GM12878 (cell line): Measurements from ENCODE around the gene LAMA5.

Source experiments
- CTCF ChIP-seq, 3 experiments: IDR thresholded peaks in 2 of 3; conservative IDR thresholded peaks in 1 of 3; 2 replicates each; pipeline ENCODE4 v1.5.1; 2011; ENCODE audit warnings: low read depth in 3 of 3, low read length in 3 of 3, mild to moderate bottlenecking in 3 of 3, control low read depth in 2 of 3, moderate library complexity in 2 of 3, inconsistent platforms in 1 of 3, mixed read lengths in 1 of 3; ENCODE audit not compliant: control insufficient read depth in 2 of 3, insufficient read depth in 1 of 3; ENCODE audit errors: extremely low read depth in 1 of 3
- JUND ChIP-seq: IDR thresholded peaks from 2 replicates; pipeline ENCODE4 v1.6.1; 2012; ENCODE audit warnings: low read depth, mild to moderate bottlenecking, low read length, improper control_type of control experiment, moderate library complexity
- MAX ChIP-seq: IDR thresholded peaks from 2 replicates; pipeline ENCODE4 v1.6.1; 2012; ENCODE audit warnings: low read depth, low read length, improper control_type of control experiment
- NFYB ChIP-seq: IDR thresholded peaks from 2 replicates; pipeline ENCODE4 v1.6.1; 2011; ENCODE audit warnings: low read depth, mild to moderate bottlenecking, low read length, improper control_type of control experiment, moderate library complexity; ENCODE audit not compliant: insufficient read depth
- RCOR1 ChIP-seq: conservative IDR thresholded peaks from 2 replicates; pipeline ENCODE4 v1.6.1; 2012; ENCODE audit warnings: low read depth, low read length, improper control_type of control experiment
- SIN3A ChIP-seq: IDR thresholded peaks from 2 replicates; pipeline ENCODE4 v1.6.1; 2012; ENCODE audit warnings: low read depth, low read length, improper control_type of control experiment
- SMAD5 ChIP-seq: IDR thresholded peaks from 2 replicates; pipeline ENCODE4 v1.6.1; 2016; ENCODE audit warnings: antibody characterized with exemption, low read depth
- TARDBP ChIP-seq: IDR thresholded peaks from 2 replicates; pipeline ENCODE4 v1.6.1; 2016; ENCODE audit warnings: borderline replicate concordance
- YY1 ChIP-seq: IDR thresholded peaks from 2 replicates; pipeline ENCODE4 v1.6.1; 2011; ENCODE audit warnings: low read depth, mild to moderate bottlenecking, low read length

GRCh38 chr20:62306414-62307187, 60.5 kb downstream of the LAMA5 start:
- TF ChIP-seq JUND = no peak
- no peak for TF ChIP-seq CTCF (IDR thresholded peaks at IDR 0.05 in 2 of 3, conservative IDR thresholded peaks at IDR 0.05 in 1 of 3; ENCODE audit: control insufficient read depth in 2 of 3, extremely low read depth in 1 of 3, insufficient read depth in 1 of 3, low read depth in 3 of 3, low read length in 3 of 3)
- no peak for TF ChIP-seq NFYB
- no peak for TF ChIP-seq YY1
- no peak for TF ChIP-seq SIN3A
- TF ChIP-seq TARDBP = no peak
- TF ChIP-seq MAX = no peak
- TF ChIP-seq RCOR1 = no peak
- no peak for TF ChIP-seq SMAD5
